Sigmoid colon (tissue), 7 donors: ENCODE data around the gene BANP. TPM values are rescaled to one million over a fixed set of nuclear protein-coding genes. Genes with fewer than 3 reads are reported as not detected.
"Not testable (repeated sequence)": the region's sequence is repeated elsewhere in the genome, so short reads cannot be mapped to it uniquely, and the experiment has no call there.

Experiments
- DNase-seq: peaks from one replicate; pipeline ENCODE4 v3.0.0-alpha.2; 2019
- H3K27ac ChIP-seq, 4 donors: fragments of 200-600 bp; sonication (generic); one replicate each; pipeline ENCODE4 v1.5.1; 2016 to 2019; ENCODE audit warnings: mild to moderate bottlenecking in 1 of 4
- H3K27me3 ChIP-seq, 3 donors: fragments of 200-600 bp; sonication (generic); one replicate each; pipeline ENCODE4 v1.5.1; 2019; ENCODE audit warnings: mild to moderate bottlenecking in 1 of 3
- H3K36me3 ChIP-seq, 4 donors: fragments of 200-600 bp; sonication (generic); one replicate each; pipeline ENCODE4 v1.5.1; 2016 to 2019
- H3K4me1 ChIP-seq, 4 donors: fragments of 200-600 bp; sonication (generic); one replicate each; pipeline ENCODE4 v1.5.1; 2017 to 2019
- H3K4me3 ChIP-seq, 4 donors: fragments of 200-600 bp; sonication (generic); one replicate each; pipeline ENCODE4 v1.5.1; 2017 to 2019; ENCODE audit warnings: mild to moderate bottlenecking in 2 of 4, moderate library complexity in 1 of 4
- H3K9me3 ChIP-seq, 4 donors: fragments of 200-600 bp in 3 of 4; sonication (generic) in 3 of 4; one replicate each; pipeline versions ENCODE4 v1.5.1 to v1.6.1; 2013 to 2019
- CTCF ChIP-seq, 4 experiments: fragments of 450-650 bp in 3 of 4; fragments of 200-600 bp in 1 of 4; IDR thresholded peaks; one replicate each; pipeline ENCODE4 v1.5.1; 2016 to 2019; ENCODE audit warnings: antibody characterized with exemption in 4 of 4, mild to moderate bottlenecking in 3 of 4, moderate library complexity in 2 of 4
- EP300 ChIP-seq, 4 donors: sonication (generic); formaldehyde crosslinking; IDR thresholded peaks; one replicate each; pipeline ENCODE4 v1.6.1; 2017; ENCODE audit warnings: antibody characterized with exemption in 4 of 4
- POLR2A ChIP-seq, 2 donors: fragments of 450-650 bp; IDR thresholded peaks; one replicate each; pipeline ENCODE4 v1.6.1; 2016; ENCODE audit warnings: antibody characterized with exemption in 2 of 2, mild to moderate bottlenecking in 2 of 2, moderate library complexity in 2 of 2
- POLR2AphosphoS5 ChIP-seq, 4 donors: sonication (generic); formaldehyde crosslinking; IDR thresholded peaks; one replicate each; pipeline ENCODE4 v1.6.1; 2017; ENCODE audit warnings: antibody characterized with exemption in 4 of 4
- WGBS, 2 donors: extraction: QIAGEN DNeasy Blood & Tissue Kit; methylation state at CpG; one replicate each; pipeline ENCODE4 v1.1.7; 2013; 5-methylcytosine and 5-hydroxymethylcytosine counted together
- intact Hi-C: fragments of 100-400 bp; cut with DNase I; formaldehyde crosslinking; loops from one replicate; pipeline ENCODE4 v1.15.1; 2023
- polyA plus RNA-seq, 3 donors: library from polyadenylated mRNA; stranded (reverse); fragments of 200-250 nt; gene quantifications; one replicate each; pipeline ENCODE4 v1.2.3, GENCODE V29; 2013
- total RNA-seq, 4 donors: library from RNA; depleted of rRNA; stranded (reverse); fragments of >200 nt; gene quantifications; one replicate each; pipeline ENCODE4 v1.1.0, GENCODE V29; 2016
- donor health status: healthy with polysubstance abuse.
- donor health status: Bipolar disorder and iron deficiency.
- donor health status: healthy.

The BANP gene
- total and polyA plus RNA-seq, 7 donors, result 8.4 to 31.0 (median 17.4) TPM

- Histone ChIP-seq H3K27me3 (no peaks in the 10 kb centered on the region), H3K4me1 (no peaks in the 10 kb centered on the region), H3K27ac (no peak overlapping the region), H3K4me3 (no peak overlapping the region), H3K9me3 (no peaks in the 10 kb centered on the region), H3K36me3 (peaks cover 0 to 34% (median 0%) of the 10 kb centered on the region in 4 donors)
- intact Hi-C loops, result loop anchor here (10.0 kb wide), 1 partner anchor 452 kb away; no protein-coding TSS in a partner anchor
- TF ChIP-seq POLR2A (IDR thresholded peaks at IDR 0.05) (no peak), POLR2AphosphoS5 (IDR thresholded peaks at IDR 0.05) (no peak), EP300 (IDR thresholded peaks at IDR 0.05) (no peak)
- 82 to 92% methylated on average over 17 of the region's 17 CpGs for WGBS, 2 donors
- DNase-seq, result peak; percentile 32
Observed at GRCh38 chr16:87982581-87983041, 31.4 kb downstream of the BANP start.

DNA sequence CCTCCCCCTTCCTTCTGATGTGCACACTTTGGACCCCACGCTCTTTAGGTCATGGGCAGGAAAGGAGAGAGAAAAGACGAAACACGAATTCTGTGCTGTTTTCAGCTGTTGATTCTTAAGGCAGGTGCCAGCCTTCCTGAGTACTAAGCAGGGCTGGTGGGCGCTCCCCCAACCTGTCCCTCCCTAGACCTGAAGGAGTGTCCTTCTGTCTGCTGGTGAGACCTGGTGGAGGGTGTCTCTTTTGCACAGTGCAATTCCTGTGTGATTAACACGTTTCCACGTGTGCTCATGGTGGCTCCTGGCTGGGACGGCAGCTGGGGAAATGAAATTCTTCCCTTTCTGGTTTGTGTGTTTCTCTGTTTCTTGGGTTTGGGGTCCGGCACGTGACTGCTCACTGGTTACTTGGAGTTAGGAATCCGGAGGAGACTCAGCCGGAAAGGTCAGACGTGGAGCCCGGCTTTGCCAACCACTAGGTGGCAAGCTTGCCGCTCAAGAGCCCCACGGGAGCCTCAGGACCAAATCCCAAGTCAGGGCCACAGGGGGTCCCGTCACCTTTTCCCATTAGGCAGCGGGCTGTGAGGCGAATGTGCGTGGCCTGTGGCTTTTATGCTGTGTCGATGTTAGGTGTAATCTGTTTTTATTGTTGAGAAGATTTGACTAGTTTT lies 32.0 kb downstream of the BANP start:
- not testable (repeated sequence) for H3K27ac ChIP-seq, H3K4me3 ChIP-seq, H3K4me1 ChIP-seq, H3K9me3 ChIP-seq, H3K27me3 ChIP-seq
- peak; percentile 27 for DNase-seq
- 47 to 68% methylated on average over 20 of the region's 20 CpGs for WGBS, 2 donors
- intact Hi-C loops, result loop anchor here (10.0 kb wide), 1 partner anchor 452 kb away; no protein-coding TSS in a partner anchor
- peaks cover 0 to 34% (median 0%) of the 10 kb centered on the region in 4 donors for H3K36me3 ChIP-seq
- TF ChIP-seq CTCF (IDR thresholded peaks at IDR 0.05), result peak in 1 of 4 experiments; percentile 39

GRCh38 chr16:87983737-87984097 lies 32.5 kb downstream of the BANP start:
- intact Hi-C loops, result loop anchor here (10.0 kb wide), 1 partner anchor 451 kb away; no protein-coding TSS in a partner anchor
- H3K4me1 ChIP-seq, H3K4me3 ChIP-seq, H3K9me3 ChIP-seq, H3K27me3 ChIP-seq, H3K27ac ChIP-seq: not testable (repeated sequence)
- H3K36me3 ChIP-seq, result peaks cover 0 to 34% (median 0%) of the 10 kb centered on the region in 4 donors
- DNase-seq, result peak; percentile 28
- 66 to 85% methylated on average over 7 of the region's 7 CpGs for WGBS, 2 donors

GRCh38 chr16:87984180-87984579 lies 32.9 kb downstream of the BANP start:
- intact Hi-C loops, result loop anchor here (10.0 kb wide), 1 partner anchor 451 kb away; no protein-coding TSS in a partner anchor
- H3K36me3 ChIP-seq, result peaks cover 0 to 34% (median 0%) of the 10 kb centered on the region in 4 donors

GRCh38 chr16:87984632-87985267 lies 33.5 kb downstream of the BANP start:
- intact Hi-C loops, result loop anchor here (10.0 kb wide), 1 partner anchor 450 kb away; no protein-coding TSS in a partner anchor
- TF ChIP-seq CTCF (IDR thresholded peaks at IDR 0.05), result no peak
- TF ChIP-seq POLR2A (IDR thresholded peaks at IDR 0.05), result no peak
- no peak for TF ChIP-seq POLR2AphosphoS5 (IDR thresholded peaks at IDR 0.05)
- TF ChIP-seq EP300 (IDR thresholded peaks at IDR 0.05), result no peak
- H3K36me3 ChIP-seq, result peaks cover 0 to 34% (median 0%) of the 10 kb centered on the region in 4 donors
- no peak overlapping the region for H3K4me3 ChIP-seq
- H3K27me3 ChIP-seq, result no peaks in the 10 kb centered on the region
- H3K9me3 ChIP-seq, result no peaks in the 10 kb centered on the region
- H3K4me1 ChIP-seq, result no peaks in the 10 kb centered on the region
- DNase-seq, result peak; percentile 46
- 97% methylated on average over 28 of the region's 28 CpGs for WGBS, 2 donors
- no peak overlapping the region for H3K27ac ChIP-seq

More at GRCh38 chr16:87984180-87984579, 32.9 kb downstream of the BANP start:
- not testable (repeated sequence) for H3K27me3 ChIP-seq, H3K9me3 ChIP-seq, H3K27ac ChIP-seq, H3K4me3 ChIP-seq, H3K4me1 ChIP-seq
- 90 to 95% methylated on average over 15 of the region's 15 CpGs for WGBS, 2 donors
- DNase-seq, result peak; percentile 60

- not testable (repeated sequence) for H3K4me1 ChIP-seq, H3K4me3 ChIP-seq, H3K27me3 ChIP-seq, H3K9me3 ChIP-seq, H3K27ac ChIP-seq
- 89 to 92% methylated on average over 5 of the region's 5 CpGs for WGBS, 2 donors
- DNase-seq, result peak; percentile 41
- H3K36me3 ChIP-seq, result peaks cover 0 to 34% (median 0%) of the 10 kb centered on the region in 4 donors
- intact Hi-C loops, result loop anchor here (10.0 kb wide), 1 partner anchor 449 kb away; no protein-coding TSS in a partner anchor
Observed at GRCh38 chr16:87985493-87985892, 34.3 kb downstream of the BANP start.

- H3K27me3 ChIP-seq, H3K4me3 ChIP-seq, H3K27ac ChIP-seq, H3K9me3 ChIP-seq, H3K4me1 ChIP-seq: not testable (repeated sequence)
- intact Hi-C loops, result loop anchor here (10.0 kb wide), 1 partner anchor 448 kb away; no protein-coding TSS in a partner anchor
- 82 to 87% methylated on average over 5 of the region's 5 CpGs for WGBS, 2 donors
- DNase-seq, result peak; percentile 24
- peaks cover 0 to 31% (median 0%) of the 10 kb centered on the region in 4 donors for H3K36me3 ChIP-seq
Observed at GRCh38 chr16:87986361-87986849, 35.2 kb downstream of the BANP start.

GRCh38 chr16:87988596-87988995 lies 37.4 kb downstream of the BANP start:
- DNase-seq, result peak; percentile 20
- not testable (repeated sequence) for H3K27me3 ChIP-seq, H3K27ac ChIP-seq, H3K9me3 ChIP-seq, H3K4me1 ChIP-seq, H3K4me3 ChIP-seq
- intact Hi-C loops, result loop anchor here (10.0 kb wide), 1 partner anchor 446 kb away; no protein-coding TSS in a partner anchor
- WGBS, 2 donors, result 95 to 96% methylated on average over 9 of the region's 9 CpGs
- peaks cover 0 to 22% (median 0%) of the 10 kb centered on the region in 4 donors for H3K36me3 ChIP-seq

GRCh38 chr16:87990254-87990653 lies 39.0 kb downstream of the BANP start:
- H3K9me3 ChIP-seq, intact Hi-C loops, H3K4me1 ChIP-seq, DNase-seq, H3K27me3 ChIP-seq, H3K27ac ChIP-seq, H3K4me3 ChIP-seq: not testable (repeated sequence)
- WGBS, 2 donors, result 92 to 93% methylated on average over 4 of the region's 4 CpGs
- peaks cover 0 to 11% (median 1%) of the 10 kb centered on the region in 4 donors for H3K36me3 ChIP-seq

DNA sequence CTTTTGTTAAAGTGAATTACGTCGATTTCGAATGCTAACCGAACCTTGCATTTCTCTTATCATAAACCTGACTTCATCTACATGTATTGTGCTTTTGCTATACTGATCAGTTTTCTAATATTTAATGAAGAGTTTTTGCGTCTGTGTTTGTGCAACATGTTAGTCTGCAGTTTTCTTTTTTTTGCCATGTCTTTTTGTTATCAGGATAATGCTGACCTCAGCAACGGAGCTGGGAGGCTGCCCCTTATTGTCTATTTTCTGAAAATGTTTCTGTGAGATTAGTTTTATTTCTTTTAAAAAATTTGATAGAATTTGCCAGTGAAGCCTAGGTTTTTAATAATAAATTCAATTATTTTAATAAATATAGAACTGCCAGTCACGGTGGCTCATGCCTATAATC lies 40.9 kb downstream of the BANP start:
- H3K4me3 ChIP-seq, H3K36me3 ChIP-seq, H3K27me3 ChIP-seq, H3K27ac ChIP-seq, intact Hi-C loops, H3K4me1 ChIP-seq, H3K9me3 ChIP-seq, DNase-seq: not testable (repeated sequence)
- 97 to 98% methylated on average over 7 of the region's 7 CpGs for WGBS, 2 donors
